Vagina (tissue), 2 donors: Measurements from ENCODE around the gene NEDD4L. TPM values are rescaled to one million over a fixed set of nuclear protein-coding genes. Genes with fewer than 3 reads are reported as not detected.

ENCODE experiments used
- DNase-seq, 2 donors: peaks; one replicate each; pipeline ENCODE4 v3.0.0-alpha.2; 2017; ENCODE audit errors: extremely low spot score in 2 of 2
- H3K27ac ChIP-seq: fragments of 200-600 bp; sonication (generic); one replicate; pipeline ENCODE4 v1.5.1; 2019
- H3K27me3 ChIP-seq: fragments of 200-600 bp; sonication (generic); one replicate; pipeline ENCODE4 v1.5.1; 2019
- H3K36me3 ChIP-seq, 2 donors: fragments of 200-600 bp; sonication (generic); one replicate each; pipeline ENCODE4 v1.5.1; 2017 to 2019
- H3K4me1 ChIP-seq: fragments of 200-600 bp; sonication (generic); one replicate; pipeline ENCODE4 v1.5.1; 2019
- H3K4me3 ChIP-seq, 2 donors: fragments of 200-600 bp; sonication (generic); 1 replicate in 1 of 2; 2 replicates in 1 of 2; pipeline ENCODE4 v1.5.1; 2016 to 2019
- H3K9me3 ChIP-seq: fragments of 200-600 bp; sonication (generic); one replicate; pipeline ENCODE4 v1.5.1; 2019
- CTCF ChIP-seq, 3 experiments: fragments of 450-650 bp in 2 of 3; fragments of 200-600 bp in 1 of 3; sonication (generic) in 1 of 3; IDR thresholded peaks; one replicate each; pipeline ENCODE4 v1.5.1; 2017 to 2019; ENCODE audit warnings: antibody characterized with exemption in 3 of 3, mild to moderate bottlenecking in 2 of 3, moderate library complexity in 2 of 3
- POLR2A ChIP-seq, 2 donors: fragments of 450-650 bp; IDR thresholded peaks; one replicate each; pipeline ENCODE4 v1.6.1; 2017; ENCODE audit warnings: antibody characterized with exemption in 2 of 2, mild to moderate bottlenecking in 2 of 2, moderate library complexity in 2 of 2
- POLR2AphosphoS5 ChIP-seq, 2 donors: sonication (generic); formaldehyde crosslinking; IDR thresholded peaks; one replicate each; pipeline ENCODE4 v1.9.0; 2017; ENCODE audit warnings: antibody characterized with exemption in 2 of 2, mild to moderate bottlenecking in 2 of 2, low read depth in 1 of 2; ENCODE audit not compliant: insufficient read depth in 1 of 2
- intact Hi-C: fragments of 100-400 bp; cut with DNase I; formaldehyde crosslinking; loops from one replicate; pipeline ENCODE4 v1.15.1; 2023
- total RNA-seq: library from RNA; depleted of rRNA; stranded (reverse); fragments of >200 nt; gene quantifications from one replicate; pipeline ENCODE4 v1.2.3, GENCODE V29; 2016

The NEDD4L gene
- total RNA-seq, 1 donor from 2014 or later, result 42.2 TPM

- no peak overlapping the region for H3K27ac ChIP-seq
- H3K27me3 ChIP-seq, result no peaks in the 10 kb centered on the region
- H3K4me1 ChIP-seq, result peaks cover 20% of the 10 kb centered on the region
- intact Hi-C loops, result no loop called here
- H3K9me3 ChIP-seq, result no peaks in the 10 kb centered on the region
- DNase-seq, result no peak
- no peak for TF ChIP-seq POLR2AphosphoS5 (IDR thresholded peaks at IDR 0.05; ENCODE audit: insufficient read depth in 1 of 2, low read depth in 1 of 2)
- no peak for TF ChIP-seq POLR2A (IDR thresholded peaks at IDR 0.05)
- no peak for TF ChIP-seq CTCF (IDR thresholded peaks at IDR 0.05)
- H3K36me3 ChIP-seq, result no peaks in the 10 kb centered on the region
- H3K4me3 ChIP-seq, result no peak overlapping the region
Measured at GRCh38 chr18:58336605-58337004, 292.6 kb downstream of the NEDD4L start.

GRCh38 chr18:58337285-58337684 is 293.3 kb downstream of the NEDD4L start:
- Histone ChIP-seq H3K27ac (no peak overlapping the region), H3K9me3 (no peaks in the 10 kb centered on the region), H3K4me1 (peaks cover 20% of the 10 kb centered on the region), H3K27me3 (no peaks in the 10 kb centered on the region), H3K4me3 (no peak overlapping the region), H3K36me3 (no peaks in the 10 kb centered on the region)
- intact Hi-C loops, result no loop called here
- no peak for DNase-seq
- TF ChIP-seq POLR2A (IDR thresholded peaks at IDR 0.05) (no peak), CTCF (IDR thresholded peaks at IDR 0.05) (no peak), POLR2AphosphoS5 (IDR thresholded peaks at IDR 0.05; ENCODE audit: insufficient read depth in 1 of 2, low read depth in 1 of 2) (no peak)

GRCh38 chr18:58337686-58338085 is 293.7 kb downstream of the NEDD4L start:
- H3K36me3 ChIP-seq, result no peaks in the 10 kb centered on the region
- intact Hi-C loops, result no loop called here
- DNase-seq, result no peak

DNA sequence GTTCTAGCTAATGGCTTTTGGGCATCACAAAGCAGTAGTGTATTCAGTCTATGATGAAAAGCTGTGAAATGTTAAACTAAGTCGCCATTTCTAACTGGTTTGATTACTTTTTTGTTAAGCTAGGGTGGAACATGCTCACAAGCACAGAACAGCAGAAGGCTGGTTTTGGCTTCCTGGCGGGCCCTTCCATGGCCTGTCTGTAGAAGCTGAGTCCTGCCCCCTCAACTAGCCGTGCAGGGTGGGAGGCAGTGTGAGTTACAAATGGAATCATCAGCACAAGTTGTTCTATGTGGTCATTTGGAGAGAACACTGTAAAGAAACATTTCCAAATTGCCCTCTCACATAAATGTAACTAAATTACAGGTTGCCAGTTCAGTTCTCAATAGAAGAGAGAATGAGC is 294.1 kb downstream of the NEDD4L start:
- H3K4me3 ChIP-seq, result no peak overlapping the region
- H3K36me3 ChIP-seq, result no peaks in the 10 kb centered on the region
- H3K9me3 ChIP-seq, result no peaks in the 10 kb centered on the region
- intact Hi-C loops, result no loop called here
- H3K27ac ChIP-seq, result peak overlapping the region; percentile 27
- no peaks in the 10 kb centered on the region for H3K27me3 ChIP-seq
- TF ChIP-seq POLR2AphosphoS5 (IDR thresholded peaks at IDR 0.05; ENCODE audit: insufficient read depth in 1 of 2, low read depth in 1 of 2) (no peak), CTCF (IDR thresholded peaks at IDR 0.05) (no peak), POLR2A (IDR thresholded peaks at IDR 0.05) (no peak)
- peaks cover 20% of the 10 kb centered on the region for H3K4me1 ChIP-seq
- no peak for DNase-seq

More at GRCh38 chr18:58337686-58338085, 293.7 kb downstream of the NEDD4L start:
- Histone ChIP-seq H3K4me3 (no peak overlapping the region), H3K4me1 (peaks cover 20% of the 10 kb centered on the region), H3K27ac (peak overlapping the region; percentile 27), H3K9me3 (no peaks in the 10 kb centered on the region), H3K27me3 (no peaks in the 10 kb centered on the region)
- TF ChIP-seq POLR2A (IDR thresholded peaks at IDR 0.05), result no peak
- no peak for TF ChIP-seq POLR2AphosphoS5 (IDR thresholded peaks at IDR 0.05; ENCODE audit: insufficient read depth in 1 of 2, low read depth in 1 of 2)
- no peak for TF ChIP-seq CTCF (IDR thresholded peaks at IDR 0.05)

DNA sequence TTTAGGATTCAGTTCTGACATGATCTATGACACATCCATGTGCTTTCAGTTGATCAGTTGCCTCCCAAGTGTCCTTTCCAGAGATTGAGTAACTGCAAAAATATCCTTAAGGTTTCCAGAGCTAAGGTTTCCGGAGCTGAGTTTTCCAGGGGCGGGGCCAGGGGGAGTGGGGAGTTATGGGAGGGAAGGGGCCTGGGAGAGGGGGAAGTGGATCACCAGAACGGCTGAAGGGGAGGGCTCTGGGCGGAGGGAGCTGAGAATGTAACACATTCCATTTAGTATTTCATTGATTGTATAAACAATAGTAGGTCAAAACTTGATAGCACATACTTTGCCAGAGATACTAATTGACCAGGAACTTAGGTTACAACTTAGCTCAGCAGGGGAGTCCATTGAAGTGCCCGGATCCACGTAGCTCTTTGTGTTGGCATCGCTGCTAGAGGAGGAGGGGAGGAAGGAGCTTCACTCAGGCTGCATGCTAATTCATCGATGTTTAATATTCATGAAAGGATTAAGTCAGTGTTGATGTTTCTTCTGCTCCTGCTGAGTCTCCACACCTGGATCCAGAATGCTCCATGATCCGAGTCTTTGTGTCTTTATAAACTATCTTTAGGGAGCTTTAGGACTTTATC is 295.1 kb downstream of the NEDD4L start:
- Histone ChIP-seq H3K9me3 (no peaks in the 10 kb centered on the region), H3K27me3 (no peaks in the 10 kb centered on the region), H3K27ac (no peak overlapping the region), H3K4me1 (peaks cover 20% of the 10 kb centered on the region), H3K4me3 (no peak overlapping the region), H3K36me3 (no peaks in the 10 kb centered on the region)
- DNase-seq, result no peak
- intact Hi-C loops, result no loop called here
- TF ChIP-seq POLR2AphosphoS5 (IDR thresholded peaks at IDR 0.05; ENCODE audit: insufficient read depth in 1 of 2, low read depth in 1 of 2) (no peak), CTCF (IDR thresholded peaks at IDR 0.05) (no peak), POLR2A (IDR thresholded peaks at IDR 0.05) (no peak)
